Measurements from ENCODE around the gene PCNX4. TPM values are rescaled to one million over a fixed set of nuclear protein-coding genes. Genes with fewer than 3 reads are reported as not detected.

The PCNX4 gene
- total RNA-seq, 1 donor from 2014 or later: 68.7 TPM

GRCh38 chr14:60188696-60189095 lies 97.0 kb downstream of the PCNX4 start:
- Mint-ChIP-seq H3K27ac (ENCODE audit: unreplicated experiment) (no peak overlapping the region), H3K4me1 (ENCODE audit: unreplicated experiment) (peaks cover 3% of the 10 kb centered on the region), H3K27me3 (ENCODE audit: unreplicated experiment) (no peaks in the 10 kb centered on the region), H3K9me3 (ENCODE audit: unreplicated experiment) (no peaks in the 10 kb centered on the region), H3K36me3 (ENCODE audit: low read depth, unreplicated experiment) (no peaks in the 10 kb centered on the region), H3K4me3 (ENCODE audit: unreplicated experiment) (no peak overlapping the region)
- DNase-seq (ENCODE audit: low spot score): no peak
- TF ChIP-seq CTCF (IDR thresholded peaks at IDR 0.05; ENCODE audit: unreplicated experiment): no peak

GRCh38 chr14:60189923-60190840 lies 98.5 kb downstream of the PCNX4 start:
- H3K36me3 Mint-ChIP-seq (ENCODE audit: low read depth, unreplicated experiment): no peaks in the 10 kb centered on the region
- H3K27me3 Mint-ChIP-seq (ENCODE audit: unreplicated experiment): no peaks in the 10 kb centered on the region
- H3K4me1 Mint-ChIP-seq (ENCODE audit: unreplicated experiment): peaks cover 3% of the 10 kb centered on the region
- no peak for DNase-seq (ENCODE audit: low spot score)
- H3K9me3 Mint-ChIP-seq (ENCODE audit: unreplicated experiment): no peaks in the 10 kb centered on the region
- no peak overlapping the region for H3K4me3 Mint-ChIP-seq (ENCODE audit: unreplicated experiment)
- no peak overlapping the region for H3K27ac Mint-ChIP-seq (ENCODE audit: unreplicated experiment)
- no peak for TF ChIP-seq CTCF (IDR thresholded peaks at IDR 0.05; ENCODE audit: unreplicated experiment)

GRCh38 chr14:60195179-60195810 lies 103.6 kb downstream of the PCNX4 start:
- TF ChIP-seq CTCF (IDR thresholded peaks at IDR 0.05; ENCODE audit: unreplicated experiment): no peak

GRCh38 chr14:60196291-60196690 lies 104.6 kb downstream of the PCNX4 start:
- no peak for DNase-seq (ENCODE audit: low spot score)
- Mint-ChIP-seq H3K9me3 (ENCODE audit: unreplicated experiment) (no peaks in the 10 kb centered on the region), H3K4me3 (ENCODE audit: unreplicated experiment) (no peak overlapping the region), H3K36me3 (ENCODE audit: low read depth, unreplicated experiment) (no peaks in the 10 kb centered on the region), H3K27me3 (ENCODE audit: unreplicated experiment) (no peaks in the 10 kb centered on the region), H3K27ac (ENCODE audit: unreplicated experiment) (no peak overlapping the region), H3K4me1 (ENCODE audit: unreplicated experiment) (peaks cover 12% of the 10 kb centered on the region)
- TF ChIP-seq CTCF (IDR thresholded peaks at IDR 0.05; ENCODE audit: unreplicated experiment): no peak

More at GRCh38 chr14:60195179-60195810, 103.6 kb downstream of the PCNX4 start:
- Mint-ChIP-seq H3K27me3 (ENCODE audit: unreplicated experiment) (no peaks in the 10 kb centered on the region), H3K27ac (ENCODE audit: unreplicated experiment) (no peak overlapping the region), H3K4me1 (ENCODE audit: unreplicated experiment) (peaks cover 12% of the 10 kb centered on the region), H3K36me3 (ENCODE audit: low read depth, unreplicated experiment) (no peaks in the 10 kb centered on the region), H3K4me3 (ENCODE audit: unreplicated experiment) (no peak overlapping the region), H3K9me3 (ENCODE audit: unreplicated experiment) (no peaks in the 10 kb centered on the region)
- no peak for DNase-seq (ENCODE audit: low spot score)
